Ovary (tissue), 9 donors: ENCODE results near the gene RPRM. TPM values are rescaled to one million over a fixed set of nuclear protein-coding genes. Genes with fewer than 3 reads are reported as not detected.

Source experiments
- DNase-seq, 5 donors: peaks; one replicate each; pipeline ENCODE4 v3.0.0-alpha.2; 2019 to 2020
- H3K27ac ChIP-seq, 2 donors: fragments of 200-600 bp; one replicate each; pipeline versions ENCODE4 v1.5.1 to v1.8.0; 2019 to 2022
- H3K27me3 ChIP-seq: fragments of 200-600 bp; one replicate; pipeline ENCODE4 v1.8.0; 2022
- H3K36me3 ChIP-seq: fragments of 200-600 bp; sonication (generic); one replicate; pipeline ENCODE4 v1.5.1; 2019
- H3K4me1 ChIP-seq: one replicate; pipeline ENCODE4 v1.8.1; 2013; ENCODE audit warnings: mild to moderate bottlenecking, moderate library complexity; ENCODE audit not compliant: insufficient read depth
- H3K4me3 ChIP-seq: fragments of 200-600 bp; sonication (generic); one replicate; pipeline ENCODE4 v1.5.1; 2017
- H3K9me3 ChIP-seq, 2 donors: fragments of 200-600 bp in 1 of 2; sonication (generic) in 1 of 2; one replicate each; pipeline versions ENCODE4 v1.5.1 to v1.8.1; 2013 to 2019; ENCODE audit warnings: mild to moderate bottlenecking in 1 of 2, moderate library complexity in 1 of 2
- CTCF ChIP-seq, 3 donors: fragments of 450-650 bp in 2 of 3; fragments of 200-600 bp in 1 of 3; IDR thresholded peaks; one replicate each; pipeline versions ENCODE4 v1.5.1 to v1.8.0; 2016 to 2022; ENCODE audit warnings: antibody characterized with exemption in 3 of 3, mild to moderate bottlenecking in 1 of 3
- EP300 ChIP-seq: sonication (generic); formaldehyde crosslinking; IDR thresholded peaks from one replicate; pipeline ENCODE4 v1.6.1; 2017; ENCODE audit warnings: antibody characterized with exemption
- POLR2A ChIP-seq: fragments of 450-650 bp; IDR thresholded peaks from one replicate; pipeline ENCODE4 v1.6.1; 2017; ENCODE audit warnings: antibody characterized with exemption, mild to moderate bottlenecking, moderate library complexity
- WGBS, 3 donors: extraction: QIAGEN DNeasy Blood & Tissue Kit in 1 of 3; methylation state at CpG; one replicate each; pipeline versions ENCODE4 v1.1.5 to v1.1.7; 2013 to 2017; 5-methylcytosine and 5-hydroxymethylcytosine counted together
- intact Hi-C, 4 donors: fragments of 100-400 bp; cut with DNase I; formaldehyde crosslinking; loops; one replicate each; pipeline versions ENCODE4 v1.11.0 to v1.15.1; 2022 to 2023
- polyA plus RNA-seq, 2 donors: library from polyadenylated mRNA; stranded (reverse); fragments of 200-250 nt in 1 of 2; fragments of 350-450 nt in 1 of 2; fragmentation: Illumina TruSeq in 1 of 2; extraction: RNeasy Lipid Tissue Mini Kit (QIAGEN cat#74804) in 1 of 2; gene quantifications; one replicate each; pipeline ENCODE4 v1.2.3, GENCODE V29; 2013 to 2014
- small RNA-seq: library from RNA; depleted of rRNA; stranded (forward); fragments of <200 nt; gene quantifications from one replicate; pipeline ENCODE3, GENCODE V24; 2016
- total RNA-seq, 7 donors: library from RNA; depleted of rRNA in 2 of 7; stranded (reverse); fragments of >200 nt in 2 of 7; fragmentation: NEBNext Ultra II Directional in 3 of 7; extraction: Animal tissue kit (Norgen Biotek cat#: 25700) in 3 of 7; gene quantifications; one replicate each; pipeline versions ENCODE4 v1.1.0 to v1.2.4, GENCODE V29; 2016 to 2023
- donor health status: DM: no; HTN: no; CAD: no; lungs with moderate emphysema.
- donor health status: DM: no; HTN: no; CAD: no.
- donor health status: Bipolar disorder and iron deficiency.
- donor health status: DM: yes; HTN: yes; CAD: no.
- donor health status: DM: no; HTN: no; CAD: no.
- donor health status: DM: yes; HTN: yes; CAD: no.

Gene RPRM
- total and polyA plus RNA-seq, 9 donors: 2.2 to 36.4 (median 17.3) TPM

- 78 to 88% (median 84%) methylated on average over 3 of the region's 3 CpGs for WGBS, 3 donors
- no peak for DNase-seq
- Histone ChIP-seq H3K4me3 (no peak overlapping the region), H3K27me3 (no peaks in the 10 kb centered on the region), H3K36me3 (no peaks in the 10 kb centered on the region), H3K4me1 (no peaks in the 10 kb centered on the region), H3K9me3 (no peaks in the 10 kb centered on the region), H3K27ac (no peak overlapping the region)
- TF ChIP-seq CTCF (IDR thresholded peaks at IDR 0.05): no peak
- intact Hi-C loops: no loop called here
Measured at GRCh38 chr2:153433403-153433802, 45.2 kb downstream of the RPRM start.

- WGBS, 3 donors: 16 to 31% (median 16%) methylated on average over 2 of the region's 2 CpGs
- no peak for DNase-seq
- Histone ChIP-seq H3K27ac (no peak overlapping the region), H3K9me3 (no peaks in the 10 kb centered on the region), H3K36me3 (no peaks in the 10 kb centered on the region), H3K4me1 (no peaks in the 10 kb centered on the region), H3K4me3 (no peak overlapping the region), H3K27me3 (no peaks in the 10 kb centered on the region)
- intact Hi-C loops: no loop called here
- TF ChIP-seq CTCF (IDR thresholded peaks at IDR 0.05) (no peak), POLR2A (no peak), EP300 (no peak)
Measured at GRCh38 chr2:153432381-153432780, 46.2 kb downstream of the RPRM start.

- no peak for TF ChIP-seq POLR2A
- TF ChIP-seq CTCF (IDR thresholded peaks at IDR 0.05): no peak
- no peak for TF ChIP-seq EP300
- H3K27ac ChIP-seq: no peak overlapping the region
- no peak overlapping the region for H3K4me3 ChIP-seq
- WGBS, 3 donors: 29 to 58% (median 50%) methylated on average over 1 of the region's 1 CpG
- DNase-seq: no peak
- intact Hi-C loops: no loop called here
- no peaks in the 10 kb centered on the region for H3K27me3 ChIP-seq
- H3K9me3 ChIP-seq: no peaks in the 10 kb centered on the region
- no peaks in the 10 kb centered on the region for H3K36me3 ChIP-seq
- H3K4me1 ChIP-seq: no peaks in the 10 kb centered on the region
Measured at GRCh38 chr2:153431114-153431513, 47.4 kb downstream of the RPRM start.

Small RNA genes within 50 kb of the gene (small RNA-seq; reads per million reads assigned to genes)
- gene RF00275: not detected
